ENCODE data around the gene UBE2L6.

UBE2L6 gene

GRCh38 chr11:57566905-57567514 lies 462 bp downstream of the UBE2L6 start:
- Histone ChIP-seq H3K4me1 (ENCODE audit: control insufficient read depth, insufficient read depth, low read length) (peaks cover 27% of the 10 kb centered on the region), H3K27me3 (replicated peaks; ENCODE audit: control insufficient read depth, insufficient read depth, low read length) (no peaks in the 10 kb centered on the region), H3K36me3 (ENCODE audit: control insufficient read depth, insufficient read depth, low read length, severe bottlenecking) (no peaks in the 10 kb centered on the region), H3K9me3 (ENCODE audit: control insufficient read depth, low read length) (no peaks in the 10 kb centered on the region), H3K4me3 (ENCODE audit: low read length) (peak overlapping the region; percentile 96), H3K9ac (ENCODE audit: low read length) (peak overlapping the region; percentile 94)
- peak; percentile 53 for DNase-seq (ENCODE audit: low read depth)

GRCh38 chr11:57566005-57566904 lies 1.2 kb downstream of the UBE2L6 start:
- Histone ChIP-seq H3K9ac (ENCODE audit: low read length) (peak overlapping the region; percentile 94), H3K36me3 (ENCODE audit: control insufficient read depth, insufficient read depth, low read length, severe bottlenecking) (no peaks in the 10 kb centered on the region), H3K4me1 (ENCODE audit: control insufficient read depth, insufficient read depth, low read length) (peaks cover 27% of the 10 kb centered on the region), H3K9me3 (ENCODE audit: control insufficient read depth, low read length) (no peaks in the 10 kb centered on the region), H3K4me3 (ENCODE audit: low read length) (peak overlapping the region; percentile 96), H3K27me3 (replicated peaks; ENCODE audit: control insufficient read depth, insufficient read depth, low read length) (no peaks in the 10 kb centered on the region)
- DNase-seq (ENCODE audit: low read depth) = peak; percentile 79

- Histone ChIP-seq H3K36me3 (ENCODE audit: control insufficient read depth, insufficient read depth, low read length, severe bottlenecking) (peaks cover 26% of the 10 kb centered on the region), H3K27me3 (replicated peaks; ENCODE audit: control insufficient read depth, insufficient read depth, low read length) (no peaks in the 10 kb centered on the region), H3K9me3 (ENCODE audit: control insufficient read depth, low read length) (no peaks in the 10 kb centered on the region), H3K4me3 (ENCODE audit: low read length) (no peak overlapping the region), H3K4me1 (ENCODE audit: control insufficient read depth, insufficient read depth, low read length) (peaks cover 11% of the 10 kb centered on the region), H3K9ac (ENCODE audit: low read length) (no peak overlapping the region)
- DNase-seq (ENCODE audit: low read depth) = no peak
These were observed 4.9 kb downstream of the UBE2L6 start for GRCh38 chr11:57562596-57562995.

- H3K4me3 ChIP-seq (ENCODE audit: low read length) = no peak overlapping the region
- H3K9ac ChIP-seq (ENCODE audit: low read length) = no peak overlapping the region
- H3K36me3 ChIP-seq (ENCODE audit: control insufficient read depth, insufficient read depth, low read length, severe bottlenecking) = peaks cover 50% of the 10 kb centered on the region
- H3K9me3 ChIP-seq (ENCODE audit: control insufficient read depth, low read length) = no peaks in the 10 kb centered on the region
- H3K27me3 ChIP-seq (replicated peaks; ENCODE audit: control insufficient read depth, insufficient read depth, low read length) = no peaks in the 10 kb centered on the region
- DNase-seq (ENCODE audit: low read depth) = no peak
- no peaks in the 10 kb centered on the region for H3K4me1 ChIP-seq (ENCODE audit: control insufficient read depth, insufficient read depth, low read length)
These were observed 7.3 kb downstream of the UBE2L6 start for GRCh38 chr11:57560146-57560545.

- Histone ChIP-seq H3K4me1 (ENCODE audit: control insufficient read depth, insufficient read depth, low read length) (no peaks in the 10 kb centered on the region), H3K36me3 (ENCODE audit: control insufficient read depth, insufficient read depth, low read length, severe bottlenecking) (peaks cover 88% of the 10 kb centered on the region)
These were observed 11.4 kb downstream of the UBE2L6 start for GRCh38 chr11:57556041-57556440.

GRCh38 chr11:57555393-57555792 lies 12.1 kb downstream of the UBE2L6 start:
- no peak overlapping the region for H3K4me3 ChIP-seq (ENCODE audit: low read length)
- no peaks in the 10 kb centered on the region for H3K9me3 ChIP-seq (ENCODE audit: control insufficient read depth, low read length)
- DNase-seq (ENCODE audit: low read depth) = no peak
- no peaks in the 10 kb centered on the region for H3K27me3 ChIP-seq (replicated peaks; ENCODE audit: control insufficient read depth, insufficient read depth, low read length)
- no peaks in the 10 kb centered on the region for H3K4me1 ChIP-seq (ENCODE audit: control insufficient read depth, insufficient read depth, low read length)
- peaks cover 94% of the 10 kb centered on the region for H3K36me3 ChIP-seq (ENCODE audit: control insufficient read depth, insufficient read depth, low read length, severe bottlenecking)
- H3K9ac ChIP-seq (ENCODE audit: low read length) = no peak overlapping the region

More at GRCh38 chr11:57556041-57556440, 11.4 kb downstream of the UBE2L6 start:
- H3K4me3 ChIP-seq (ENCODE audit: low read length) = no peak overlapping the region
- H3K27me3 ChIP-seq (replicated peaks; ENCODE audit: control insufficient read depth, insufficient read depth, low read length) = no peaks in the 10 kb centered on the region
- DNase-seq (ENCODE audit: low read depth) = no peak
- H3K9ac ChIP-seq (ENCODE audit: low read length) = no peak overlapping the region
- no peaks in the 10 kb centered on the region for H3K9me3 ChIP-seq (ENCODE audit: control insufficient read depth, low read length)

GRCh38 chr11:57552479-57552878 lies 15.0 kb downstream of the UBE2L6 start:
- H3K9ac ChIP-seq (ENCODE audit: low read length) = no peak overlapping the region
- no peaks in the 10 kb centered on the region for H3K27me3 ChIP-seq (replicated peaks; ENCODE audit: control insufficient read depth, insufficient read depth, low read length)
- DNase-seq (ENCODE audit: low read depth) = no peak
- H3K36me3 ChIP-seq (ENCODE audit: control insufficient read depth, insufficient read depth, low read length, severe bottlenecking) = peaks cover 83% of the 10 kb centered on the region
- no peak overlapping the region for H3K4me3 ChIP-seq (ENCODE audit: low read length)
- H3K4me1 ChIP-seq (ENCODE audit: control insufficient read depth, insufficient read depth, low read length) = peaks cover 3% of the 10 kb centered on the region
- H3K9me3 ChIP-seq (ENCODE audit: control insufficient read depth, low read length) = no peaks in the 10 kb centered on the region

GRCh38 chr11:57551941-57552340 lies 15.5 kb downstream of the UBE2L6 start:
- H3K27me3 ChIP-seq (replicated peaks; ENCODE audit: control insufficient read depth, insufficient read depth, low read length) = no peaks in the 10 kb centered on the region
- H3K4me3 ChIP-seq (ENCODE audit: low read length) = no peak overlapping the region
- peaks cover 7% of the 10 kb centered on the region for H3K4me1 ChIP-seq (ENCODE audit: control insufficient read depth, insufficient read depth, low read length)
- H3K9me3 ChIP-seq (ENCODE audit: control insufficient read depth, low read length) = no peaks in the 10 kb centered on the region
- DNase-seq (ENCODE audit: low read depth) = no peak
- H3K36me3 ChIP-seq (ENCODE audit: control insufficient read depth, insufficient read depth, low read length, severe bottlenecking) = peaks cover 78% of the 10 kb centered on the region
- no peak overlapping the region for H3K9ac ChIP-seq (ENCODE audit: low read length)

GRCh38 chr11:57549983-57550382 lies 17.5 kb downstream of the UBE2L6 start:
- no peak overlapping the region for H3K4me3 ChIP-seq (ENCODE audit: low read length)
- H3K9ac ChIP-seq (ENCODE audit: low read length) = no peak overlapping the region
- peaks cover 59% of the 10 kb centered on the region for H3K36me3 ChIP-seq (ENCODE audit: control insufficient read depth, insufficient read depth, low read length, severe bottlenecking)
- H3K27me3 ChIP-seq (replicated peaks; ENCODE audit: control insufficient read depth, insufficient read depth, low read length) = no peaks in the 10 kb centered on the region
- DNase-seq (ENCODE audit: low read depth) = no peak
- H3K4me1 ChIP-seq (ENCODE audit: control insufficient read depth, insufficient read depth, low read length) = peaks cover 7% of the 10 kb centered on the region
- H3K9me3 ChIP-seq (ENCODE audit: control insufficient read depth, low read length) = no peaks in the 10 kb centered on the region

GRCh38 chr11:57547854-57548377 lies 19.6 kb downstream of the UBE2L6 start:
- no peaks in the 10 kb centered on the region for H3K27me3 ChIP-seq (replicated peaks; ENCODE audit: control insufficient read depth, insufficient read depth, low read length)
- peaks cover 7% of the 10 kb centered on the region for H3K4me1 ChIP-seq (ENCODE audit: control insufficient read depth, insufficient read depth, low read length)
- H3K36me3 ChIP-seq (ENCODE audit: control insufficient read depth, insufficient read depth, low read length, severe bottlenecking) = peaks cover 39% of the 10 kb centered on the region
- no peak for DNase-seq (ENCODE audit: low read depth)
- H3K9me3 ChIP-seq (ENCODE audit: control insufficient read depth, low read length) = no peaks in the 10 kb centered on the region
- no peak overlapping the region for H3K9ac ChIP-seq (ENCODE audit: low read length)
- no peak overlapping the region for H3K4me3 ChIP-seq (ENCODE audit: low read length)

- Histone ChIP-seq H3K36me3 (ENCODE audit: control insufficient read depth, insufficient read depth, low read length, severe bottlenecking) (peaks cover 30% of the 10 kb centered on the region), H3K4me1 (ENCODE audit: control insufficient read depth, insufficient read depth, low read length) (peaks cover 7% of the 10 kb centered on the region), H3K27me3 (replicated peaks; ENCODE audit: control insufficient read depth, insufficient read depth, low read length) (no peaks in the 10 kb centered on the region), H3K4me3 (ENCODE audit: low read length) (no peak overlapping the region), H3K9me3 (ENCODE audit: control insufficient read depth, low read length) (no peaks in the 10 kb centered on the region), H3K9ac (ENCODE audit: low read length) (no peak overlapping the region)
- DNase-seq (ENCODE audit: low read depth) = peak; percentile 30
These were observed 20.5 kb downstream of the UBE2L6 start for GRCh38 chr11:57546869-57547475.
